Measurements from ENCODE around the gene SNX9.

DNA sequence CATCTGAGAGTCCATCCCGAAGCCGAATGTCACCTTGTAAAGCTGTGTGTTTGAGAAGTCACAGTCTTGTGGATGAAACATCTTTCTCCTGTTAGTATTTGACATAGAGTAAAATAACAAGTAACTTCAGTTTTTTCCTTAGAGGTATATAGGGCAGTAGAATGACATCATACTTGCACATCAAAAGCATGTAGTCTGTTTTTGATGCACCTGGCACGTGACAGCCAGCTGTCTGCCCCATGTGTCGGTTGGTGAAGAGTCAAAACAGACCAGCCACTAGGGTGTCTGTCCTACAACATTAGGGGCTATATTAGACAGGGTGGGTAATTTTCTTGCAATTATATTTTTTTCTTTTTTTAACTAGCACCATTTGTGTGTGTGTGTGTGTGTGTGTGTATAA lies 70.2 kb downstream of the SNX9 start:
- TF ChIP-seq EP300 (IDR thresholded peaks at IDR 0.05; ENCODE audit: borderline replicate concordance), result no peak
- no peak for TF ChIP-seq YY1 (IDR thresholded peaks at IDR 0.05; ENCODE audit: low read depth)
- no peak for TF ChIP-seq CREB1 (IDR thresholded peaks at IDR 0.05; ENCODE audit: low read depth)
- TF ChIP-seq, protein P1, sequence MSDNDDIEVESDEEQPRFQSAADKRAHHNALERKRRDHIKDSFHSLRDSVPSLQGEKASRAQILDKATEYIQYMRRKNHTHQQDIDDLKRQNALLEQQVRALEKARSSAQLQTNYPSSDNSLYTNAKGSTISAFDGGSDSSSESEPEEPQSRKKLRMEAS (IDR thresholded peaks at IDR 0.05), result no peak
- TF ChIP-seq, protein P2, sequence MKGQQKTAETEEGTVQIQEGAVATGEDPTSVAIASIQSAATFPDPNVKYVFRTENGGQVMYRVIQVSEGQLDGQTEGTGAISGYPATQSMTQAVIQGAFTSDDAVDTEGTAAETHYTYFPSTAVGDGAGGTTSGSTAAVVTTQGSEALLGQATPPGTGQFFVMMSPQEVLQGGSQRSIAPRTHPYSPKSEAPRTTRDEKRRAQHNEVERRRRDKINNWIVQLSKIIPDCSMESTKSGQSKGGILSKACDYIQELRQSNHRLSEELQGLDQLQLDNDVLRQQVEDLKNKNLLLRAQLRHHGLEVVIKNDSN (IDR thresholded peaks at IDR 0.05), result no peak
- TF ChIP-seq NFIC (IDR thresholded peaks at IDR 0.05), result no peak

Data from Ishikawa (cell line).